Keratinocyte (primary cell): ENCODE results near the gene TLN1. TPM values are rescaled to one million over a fixed set of nuclear protein-coding genes. Genes with fewer than 3 reads are reported as not detected.

Experiments
- DNase-seq: peaks from one replicate; pipeline ENCODE4 v3.0.0-alpha.2; 2011; ENCODE audit warnings: low read depth, missing footprints, low spot score
- FAIRE-seq: peaks from 2 replicates; lab custom pipeline; 2011; peaks lifted over from hg19 to GRCh38; lab: Jason Lieb, UNC
- H2AFZ ChIP-seq: 2 replicates; pipeline ENCODE4 v1.6.0; 2012; ENCODE audit warnings: low read length, control low read depth, inconsistent platforms; ENCODE audit not compliant: control insufficient read depth
- H3K27ac ChIP-seq: 2 replicates; pipeline ENCODE4 v1.5.1; 2011; ENCODE audit warnings: low read length; ENCODE audit not compliant: control insufficient read depth, insufficient read depth
- H3K27me3 ChIP-seq: 3 replicates; pipeline ENCODE4 v1.6.0; 2011; ENCODE audit warnings: low read length; ENCODE audit not compliant: control insufficient read depth, insufficient read depth; ENCODE audit errors: extremely low read depth
- H3K36me3 ChIP-seq, 2 experiments: 2 replicates in 1 of 2; 3 replicates in 1 of 2; pipeline ENCODE4 v1.5.1; 2011; ENCODE audit warnings: low read length in 2 of 2, mild to moderate bottlenecking in 1 of 2; ENCODE audit not compliant: control insufficient read depth in 2 of 2, insufficient read depth in 2 of 2; ENCODE audit errors: extremely low read depth in 1 of 2
- H3K4me1 ChIP-seq: 3 replicates; pipeline ENCODE4 v1.5.1; 2011; ENCODE audit warnings: low read length; ENCODE audit not compliant: control insufficient read depth, insufficient read depth; ENCODE audit errors: extremely low read depth
- H3K4me2 ChIP-seq: 3 replicates; pipeline ENCODE4 v1.6.0; 2011; ENCODE audit warnings: low read depth, low read length; ENCODE audit not compliant: control insufficient read depth, insufficient read depth; ENCODE audit errors: extremely low read depth
- H3K4me3 ChIP-seq, 3 experiments: fragments of 200-600 bp in 1 of 3; sonication (generic) in 1 of 3; 2 replicates in 2 of 3; 3 replicates in 1 of 3; pipeline ENCODE4 v1.5.1; 2011 to 2016; ENCODE audit warnings: low read length in 3 of 3, mild to moderate bottlenecking in 3 of 3, control low read depth in 2 of 3, inconsistent platforms in 1 of 3, low read depth in 1 of 3, mixed read lengths in 1 of 3, mixed run types in 1 of 3, moderate library complexity in 1 of 3; ENCODE audit not compliant: control insufficient read depth in 2 of 3, insufficient read depth in 2 of 3; ENCODE audit errors: extremely low read depth in 1 of 3
- H3K79me2 ChIP-seq: 2 replicates; pipeline ENCODE4 v1.6.0; 2012; ENCODE audit warnings: low read length; ENCODE audit not compliant: control insufficient read depth, insufficient read depth
- H3K9ac ChIP-seq: 3 replicates; pipeline ENCODE4 v1.6.0; 2011; ENCODE audit warnings: low read length; ENCODE audit not compliant: control insufficient read depth, insufficient read depth; ENCODE audit errors: extremely low read depth
- H3K9me1 ChIP-seq: 3 replicates; pipeline ENCODE4 v1.6.0; 2011; ENCODE audit warnings: low read length; ENCODE audit not compliant: control insufficient read depth, insufficient read depth; ENCODE audit errors: extremely low read depth
- H3K9me3 ChIP-seq: 2 replicates; pipeline ENCODE4 v1.5.1; 2012; ENCODE audit warnings: low read depth, low read length; ENCODE audit not compliant: control insufficient read depth
- H4K20me1 ChIP-seq: 3 replicates; pipeline ENCODE4 v1.6.0; 2011; ENCODE audit warnings: low read length; ENCODE audit not compliant: control insufficient read depth, insufficient read depth; ENCODE audit errors: extremely low read depth
- CTCF ChIP-seq, 3 experiments: IDR thresholded peaks in 1 of 3; conservative IDR thresholded peaks in 1 of 3; optimal IDR thresholded peaks in 1 of 3; 2 replicates in 2 of 3; 3 replicates in 1 of 3; pipeline versions ENCODE3 to v1.5.1; 2011; ENCODE audit warnings: low read length in 3 of 3, mild to moderate bottlenecking in 3 of 3, moderate library complexity in 2 of 3, control low read depth in 1 of 3, inconsistent platforms in 1 of 3; ENCODE audit not compliant: insufficient read depth in 2 of 3; ENCODE audit errors: extremely low read depth in 1 of 3
- EZH2 ChIP-seq: IDR thresholded peaks from one replicate; pipeline ENCODE4 v1.6.1; 2012; ENCODE audit warnings: inconsistent platforms, mild to moderate bottlenecking, low read length, moderate library complexity
- dilution Hi-C: fragments of 300-500 bp; cut with MboI; formaldehyde crosslinking; loops from one replicate; pipeline ENCODE4 v1.7.0; 2020; ENCODE audit warnings: low sequenced_read_pairs; ENCODE audit not compliant: extremely low pct_ligation_motif_present
- polyA plus RNA-seq, 5 experiments: library from polyadenylated mRNA; depleted of rRNA in 3 of 5; stranded (reverse) in 3 of 5; stranded (forward) in 1 of 5; unstranded in 1 of 5; fragments of >200 nt; gene quantifications; 1 replicate in 1 of 5; 2 replicates in 3 of 5; 3 replicates in 1 of 5; pipeline versions ENCODE4 v1.2.1 to v1.2.3, GENCODE V29; 2011 to 2012; ENCODE audit warnings: missing spikeins in 2 of 5, low read depth in 1 of 5, low replicate concordance in 1 of 5

Gene TLN1
- polyA plus RNA-seq, 1 donor (not counting 4 experiments of a cell fraction or from before 2014, with no cell fraction given): 53.0 TPM

GRCh38 chr9:35656831-35657545 lies 75.0 kb downstream of the TLN1 start:
- Histone ChIP-seq H3K27ac (peak overlapping the region; percentile 59), H3K79me2 (peaks cover 2% of the 10 kb centered on the region), H3K4me3 (peak overlapping the region; percentile 2 to 67 (median 37)), H3K9me1 (no peaks in the 10 kb centered on the region), H3K27me3 (peaks cover 3% of the 10 kb centered on the region), H4K20me1 (no peaks in the 10 kb centered on the region), H3K9me3 (no peaks in the 10 kb centered on the region), H2AFZ (peak overlapping the region; percentile 90), H3K9ac (peak overlapping the region; percentile 82), H3K4me1 (peaks cover 13% of the 10 kb centered on the region), H3K36me3 (peaks cover 1 to 5% of the 10 kb centered on the region in 2 experiments), H3K4me2 (peak overlapping the region; percentile 87)
- no peak for DNase-seq
- dilution Hi-C loops: no loop called here
- no peak for TF ChIP-seq CTCF (optimal IDR thresholded peaks at IDR 0.05 in 1 of 3, IDR thresholded peaks at IDR 0.05 in 1 of 3, conservative IDR thresholded peaks at IDR 0.05 in 1 of 3; ENCODE audit: extremely low read depth in 1 of 3, insufficient read depth in 2 of 3, low read length in 3 of 3)
- no peak for TF ChIP-seq EZH2
- FAIRE-seq: no peak

- FAIRE-seq (no peak), DNase-seq (no peak)
- H3K9me3 ChIP-seq: no peaks in the 10 kb centered on the region
- H3K27me3 ChIP-seq: peaks cover 3% of the 10 kb centered on the region
- peaks cover 0 to 1% of the 10 kb centered on the region in 2 experiments for H3K36me3 ChIP-seq
- no peak overlapping the region for H2AFZ ChIP-seq
- H3K4me2 ChIP-seq: no peak overlapping the region
- H3K79me2 ChIP-seq: peaks cover 2% of the 10 kb centered on the region
- H4K20me1 ChIP-seq: no peaks in the 10 kb centered on the region
- dilution Hi-C loops: no loop called here
- H3K9ac ChIP-seq: no peak overlapping the region
- peaks cover 13% of the 10 kb centered on the region for H3K4me1 ChIP-seq
- H3K4me3 ChIP-seq: no peak overlapping the region
- TF ChIP-seq CTCF (optimal IDR thresholded peaks at IDR 0.05 in 1 of 3, IDR thresholded peaks at IDR 0.05 in 1 of 3, conservative IDR thresholded peaks at IDR 0.05 in 1 of 3; ENCODE audit: extremely low read depth in 1 of 3, insufficient read depth in 2 of 3, low read length in 3 of 3): no peak
- TF ChIP-seq EZH2: no peak
- H3K9me1 ChIP-seq: no peaks in the 10 kb centered on the region
- H3K27ac ChIP-seq: no peak overlapping the region
Observed at GRCh38 chr9:35656348-35656747, 75.6 kb downstream of the TLN1 start.
